HG03520 (cell line): ENCODE measurements around the gene DDX49.
"Not testable (repeated sequence)": the region's sequence is repeated elsewhere in the genome, so short reads cannot be mapped to it uniquely, and the experiment has no call there.

Source experiments
- ATAC-seq: cut with Tn5 transposase; IDR thresholded peaks from one replicate; pipeline ENCODE4 v1.9.1; 2021; ENCODE audit warnings: mild to moderate bottlenecking, moderate library complexity; ENCODE audit not compliant: unreplicated experiment

DDX49 gene

DNA sequence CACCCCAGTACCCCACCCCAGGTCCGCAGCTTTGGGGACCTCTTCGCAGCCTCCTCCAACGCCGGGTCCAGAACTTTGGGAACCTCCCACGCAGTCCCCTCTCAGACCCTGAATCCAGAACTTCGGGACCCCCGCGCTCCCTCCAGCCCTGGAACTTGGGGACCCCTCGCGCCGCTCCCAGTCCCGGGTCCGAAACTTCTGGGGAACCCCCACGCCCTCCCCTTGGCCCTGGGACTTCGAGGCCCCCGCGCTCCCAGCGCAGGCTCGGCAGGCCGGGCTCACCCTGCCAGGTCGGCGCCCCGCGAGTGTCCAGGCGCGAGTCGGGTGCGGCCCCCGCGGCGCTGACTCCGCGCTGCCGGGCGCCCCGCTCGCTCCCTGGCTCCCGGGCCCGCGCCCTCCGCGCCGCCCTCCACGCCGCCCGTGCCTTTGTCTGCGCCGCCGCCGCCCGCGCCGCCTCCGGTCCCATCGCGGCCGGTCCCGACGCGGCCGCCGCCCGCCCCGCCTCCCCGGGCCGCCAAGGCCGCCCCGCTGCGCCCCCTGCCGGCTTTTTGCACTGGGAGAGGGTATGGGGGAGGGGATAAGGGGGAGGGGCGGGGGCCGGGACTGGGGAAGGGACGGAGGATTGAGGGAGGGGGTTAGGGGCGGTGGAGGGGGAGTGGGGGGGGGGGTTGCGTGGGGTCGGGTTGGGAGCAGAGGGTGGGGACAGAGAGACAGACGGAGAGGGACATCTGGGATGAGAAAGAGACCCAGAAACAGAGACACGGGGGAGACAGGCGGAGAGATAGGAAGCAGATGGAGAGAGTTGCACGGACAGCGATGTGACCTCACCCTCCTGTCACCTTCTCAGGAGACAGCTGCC lies 21.5 kb downstream of the DDX49 start, which contains the start of gene HOMER3:
Gene HOMER3, minus strand, starts transcription at position 449 of the 859 bp plus-strand sequence. CDS start 2,235 bp downstream, outside the sequence.
- ATAC-seq: no peak

DNA sequence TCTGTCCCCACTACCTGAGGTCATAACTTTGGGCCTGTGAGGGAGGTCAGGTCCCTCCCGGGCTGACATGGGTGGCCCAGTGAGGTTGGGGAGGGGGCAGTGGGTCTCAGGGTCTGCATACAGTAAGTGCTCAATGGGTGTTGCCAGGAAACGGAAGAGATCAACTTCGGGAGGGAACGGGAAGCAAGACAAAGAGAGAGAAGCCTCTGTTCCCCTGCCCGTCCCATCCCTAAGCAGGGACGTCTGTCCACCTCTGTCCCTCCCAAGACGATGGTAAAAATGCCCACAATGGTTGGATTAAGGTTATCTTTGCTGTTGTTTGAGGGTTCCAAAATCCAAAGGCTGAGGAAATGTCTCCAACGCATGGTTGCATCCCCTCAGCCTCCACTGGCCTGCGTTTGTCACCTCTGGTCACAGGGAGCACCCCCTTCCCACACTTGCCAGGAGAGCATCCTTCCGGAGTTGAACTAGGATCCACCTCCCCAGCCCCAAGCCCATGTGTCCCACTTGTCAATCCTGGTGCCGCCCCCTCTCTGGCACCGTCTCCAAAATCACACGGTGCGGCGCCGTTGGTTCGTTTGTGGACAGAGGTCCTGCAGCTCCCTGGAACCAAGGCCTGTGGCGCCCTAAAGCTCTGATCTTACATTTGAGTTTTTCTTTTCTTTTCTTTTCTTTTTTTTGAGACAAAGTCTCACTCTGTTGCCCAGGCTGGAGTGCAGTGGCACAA lies 22.3 kb downstream of the DDX49 start:
- no peak for ATAC-seq

DNA sequence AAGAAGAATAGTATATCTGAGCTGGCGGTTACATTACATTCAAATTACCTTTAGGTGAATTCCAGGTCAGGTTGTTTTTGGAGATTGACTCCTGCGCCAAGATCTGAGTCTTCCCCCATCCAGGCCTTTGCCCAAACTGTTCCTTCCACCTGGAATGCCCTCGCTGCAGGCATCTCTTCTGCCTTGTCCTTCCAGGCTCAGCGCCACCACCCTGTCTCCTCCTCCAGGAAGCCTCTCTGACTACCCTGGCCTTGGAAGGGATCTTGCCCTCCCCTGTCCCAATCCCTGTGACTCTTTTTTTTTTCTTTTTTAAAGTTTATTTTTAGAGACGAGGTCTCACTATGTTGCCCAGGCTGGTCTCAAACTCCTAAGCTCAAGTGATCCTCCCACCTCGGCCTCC lies 23.2 kb downstream of the DDX49 start:
- ATAC-seq: no peak

DNA sequence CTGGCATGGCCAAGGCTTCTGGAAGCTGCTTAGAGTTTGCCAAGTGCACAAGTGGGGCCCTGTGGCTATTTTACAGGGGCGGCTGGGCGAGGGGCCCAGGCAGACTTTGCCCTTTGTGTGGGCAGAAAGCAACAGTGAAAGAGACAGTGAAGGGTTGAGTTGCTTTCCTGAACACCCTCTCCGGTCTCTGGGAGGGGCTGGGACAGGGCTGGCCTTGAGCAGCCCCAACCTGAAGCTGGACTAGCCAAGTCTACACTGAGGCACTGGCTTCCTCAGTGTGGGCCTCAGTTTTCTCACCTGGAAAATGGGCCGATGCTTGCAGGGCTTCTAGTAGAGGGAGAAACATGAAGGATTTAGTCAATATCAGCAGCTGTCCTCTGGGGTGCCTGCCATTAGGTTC lies 23.9 kb downstream of the DDX49 start:
- ATAC-seq: no peak

DNA sequence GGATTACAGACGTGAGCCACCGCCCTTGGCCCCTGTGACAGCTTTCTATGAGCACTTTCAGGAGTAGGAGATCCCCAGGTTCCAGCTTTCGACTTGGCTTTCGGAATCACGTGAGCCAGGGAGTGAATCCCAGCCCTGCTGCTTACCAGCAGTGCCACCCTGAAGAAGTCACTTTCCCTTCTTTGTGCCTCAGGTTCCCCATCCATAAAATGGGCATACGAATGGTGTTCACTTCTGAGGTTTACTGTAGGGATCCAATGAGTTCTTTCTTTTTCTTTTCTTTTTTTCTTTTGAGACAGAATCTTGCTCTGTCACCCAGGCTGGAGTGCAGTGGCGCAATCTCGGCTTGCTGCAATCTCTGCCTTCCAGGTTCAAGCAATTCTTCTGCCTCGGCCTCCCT lies 25.8 kb downstream of the DDX49 start:
- ATAC-seq: no peak

DNA sequence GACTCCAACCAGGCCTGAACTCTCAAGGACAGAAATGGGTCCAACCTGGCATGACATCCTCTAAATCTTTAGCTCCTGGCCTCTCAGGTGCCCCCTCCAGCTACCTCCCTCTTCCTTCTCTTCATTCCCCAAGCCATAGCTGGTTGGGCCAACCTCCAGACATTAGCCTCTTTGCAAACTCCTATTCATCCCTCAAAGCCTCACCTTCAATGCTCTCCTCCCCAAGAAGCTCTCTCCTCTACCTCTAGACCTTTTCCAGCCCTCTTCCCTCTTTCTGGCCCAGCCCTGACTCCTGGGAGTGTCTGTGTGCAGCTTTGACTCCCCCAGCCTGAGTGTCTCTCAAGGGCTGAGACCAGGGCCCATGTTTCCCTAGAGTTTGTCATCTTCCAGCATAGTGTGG lies 26.8 kb downstream of the DDX49 start:
- ATAC-seq: no peak

DNA sequence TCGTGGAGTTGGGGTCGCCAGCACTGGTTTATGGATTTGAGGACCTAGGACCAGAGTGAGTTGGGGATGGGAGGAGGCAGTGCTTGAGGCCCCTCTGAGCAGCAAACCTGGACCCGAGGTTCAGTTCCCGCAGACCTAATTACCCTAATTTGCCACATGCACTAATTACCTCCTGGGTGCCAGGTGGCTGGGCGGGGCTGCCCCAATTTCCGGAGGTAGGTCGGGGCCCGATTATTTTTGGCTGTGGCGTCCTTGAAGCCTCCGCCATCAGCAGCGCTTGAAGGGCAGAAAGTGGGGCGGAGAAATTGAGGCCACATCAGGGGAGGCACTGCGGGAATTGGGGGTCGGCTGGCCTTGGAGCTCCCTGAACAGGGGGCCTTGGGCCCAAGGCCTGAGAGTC lies 27.4 kb downstream of the DDX49 start:
- ATAC-seq: no peak

DNA sequence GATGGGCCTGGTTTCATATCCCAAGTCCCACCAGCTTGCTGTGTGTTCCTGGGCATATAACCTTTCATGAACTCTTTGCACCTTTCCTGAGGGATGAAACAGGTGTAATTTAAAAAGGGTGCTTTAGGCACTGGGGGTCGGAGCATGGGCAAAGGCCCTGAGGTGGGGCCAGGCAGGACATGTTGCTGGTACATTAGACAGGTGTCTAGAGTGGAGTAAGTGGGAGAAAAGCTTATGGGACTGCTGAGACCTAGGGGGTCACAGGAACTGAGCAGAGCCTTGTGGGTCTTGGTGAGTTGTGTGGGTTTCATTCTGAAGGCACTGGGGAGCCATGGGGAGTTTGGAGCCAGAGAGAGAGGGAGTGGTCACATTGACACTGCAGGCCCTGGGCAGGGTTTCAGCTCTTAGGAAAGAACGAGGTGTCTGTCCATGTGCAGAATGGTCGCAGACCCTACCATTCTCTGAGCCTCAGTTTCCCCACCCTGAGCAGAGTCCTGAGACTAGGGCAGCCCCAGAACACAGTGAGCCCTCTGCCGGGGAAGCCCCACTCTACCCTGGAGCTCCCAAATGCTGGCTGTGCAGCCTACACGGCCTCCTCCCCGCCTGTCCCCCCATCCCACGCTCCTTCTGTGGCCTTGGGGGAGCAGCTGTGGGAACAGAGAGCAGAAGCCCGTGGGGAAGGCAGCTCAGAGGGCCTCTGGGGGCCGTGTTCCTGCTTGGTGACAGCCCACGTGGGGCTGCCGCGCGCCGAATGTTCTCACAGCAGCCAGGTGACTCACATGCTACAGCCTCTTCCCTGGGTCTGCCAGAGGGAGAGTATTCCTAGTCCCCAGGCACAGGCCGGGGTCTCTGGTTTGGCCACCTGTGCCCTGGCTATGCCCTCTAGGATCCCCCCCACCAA lies 28.8 kb downstream of the DDX49 start:
- no peak for ATAC-seq

DNA sequence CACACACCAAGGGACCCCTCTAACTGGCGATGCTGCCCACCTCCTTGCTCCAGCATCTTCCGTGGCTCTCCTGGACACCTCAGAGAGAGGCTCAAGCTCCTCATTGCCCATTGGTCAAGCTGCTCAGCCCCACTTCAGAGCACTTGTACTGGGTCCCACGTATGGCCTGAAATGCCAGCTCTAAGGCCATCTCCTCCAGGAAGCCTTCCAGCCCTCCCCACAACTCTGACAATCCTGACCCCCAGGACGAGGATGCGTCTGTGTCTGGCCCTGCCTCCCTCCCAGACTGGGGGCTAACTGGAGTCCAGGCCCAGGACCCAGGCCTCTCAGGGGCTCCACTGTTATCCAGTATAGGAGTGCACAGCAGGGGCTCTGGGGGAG lies 29.5 kb downstream of the DDX49 start:
- ATAC-seq: no peak

DNA sequence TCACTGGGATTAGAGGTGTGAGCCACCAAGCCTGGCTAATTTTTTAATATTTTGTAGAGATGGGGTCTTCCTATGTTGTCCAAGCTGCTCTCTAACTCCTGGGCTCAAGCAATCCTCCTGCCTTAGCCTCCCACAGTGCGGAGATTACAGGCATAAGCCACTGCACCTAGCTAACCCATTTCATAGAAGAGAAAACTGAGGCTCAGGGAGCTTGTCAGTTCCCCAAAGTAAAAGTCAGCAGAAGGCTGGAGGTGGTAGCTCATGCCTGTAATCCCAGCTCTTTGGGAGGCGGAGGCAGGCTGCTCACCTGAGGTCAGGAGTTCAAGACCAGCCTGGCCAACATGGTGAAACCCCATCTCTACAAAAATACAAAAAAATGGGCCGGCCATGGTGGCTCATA lies 30.3 kb downstream of the DDX49 start:
- ATAC-seq: no peak

DNA sequence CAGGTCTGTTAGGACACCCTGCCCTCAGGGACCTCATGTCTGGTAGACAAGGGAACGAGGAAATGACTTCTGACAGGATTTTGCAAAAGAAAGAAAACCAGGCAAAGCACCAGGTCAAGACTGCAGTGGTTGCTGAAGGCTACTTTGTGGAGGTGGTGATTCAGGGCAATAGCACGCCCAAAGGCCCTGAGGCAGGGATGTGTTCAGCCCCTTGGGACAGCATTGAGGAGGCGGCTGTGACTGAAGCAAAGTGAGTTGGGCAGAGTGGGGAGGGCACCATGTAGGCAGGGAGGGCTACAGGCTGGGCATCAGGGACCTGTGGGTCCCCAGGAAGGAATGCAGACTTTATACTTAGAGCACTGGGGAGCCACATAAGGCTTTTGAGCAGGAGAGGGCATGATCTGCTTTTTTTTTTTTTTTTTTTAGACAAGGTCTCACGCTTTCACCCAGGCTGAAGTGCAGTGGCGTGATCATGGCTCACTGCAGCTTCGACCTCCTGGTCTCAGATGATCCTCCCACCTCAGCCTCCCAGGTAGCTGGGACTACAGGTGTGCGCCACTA lies 32.3 kb downstream of the DDX49 start:
- no peak for ATAC-seq

DNA sequence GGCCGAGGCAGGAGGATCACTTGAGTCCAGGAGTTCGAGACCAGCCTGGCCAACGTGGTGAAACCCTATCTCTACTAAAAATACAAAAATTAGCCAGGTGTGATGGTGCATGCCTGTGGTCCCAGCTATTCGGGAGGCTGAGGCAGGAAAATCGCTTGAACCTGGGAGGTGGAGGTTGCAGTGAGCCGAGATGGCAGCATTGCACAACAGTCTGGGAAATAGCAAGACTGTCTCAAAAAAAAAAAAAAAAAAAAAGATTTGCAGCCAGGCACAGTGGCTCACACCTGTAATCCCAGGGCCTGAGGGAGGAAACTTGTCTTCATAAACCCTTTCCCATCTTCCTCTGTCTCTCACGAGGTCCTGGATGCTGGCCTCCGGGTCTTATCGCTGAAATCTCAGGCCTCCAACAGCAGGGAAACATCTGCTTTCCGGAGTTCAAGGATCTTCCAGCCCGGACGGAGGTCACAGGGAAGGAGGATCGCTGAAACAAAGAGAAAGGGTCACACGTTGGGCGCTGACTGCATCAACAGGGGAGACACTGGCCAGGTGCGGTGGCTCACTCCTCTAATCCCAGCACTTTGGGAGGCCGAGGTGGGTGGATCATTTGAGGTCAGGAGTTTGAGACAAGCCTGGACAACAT lies 33.0 kb downstream of the DDX49 start:
- not testable (repeated sequence) for ATAC-seq

DNA sequence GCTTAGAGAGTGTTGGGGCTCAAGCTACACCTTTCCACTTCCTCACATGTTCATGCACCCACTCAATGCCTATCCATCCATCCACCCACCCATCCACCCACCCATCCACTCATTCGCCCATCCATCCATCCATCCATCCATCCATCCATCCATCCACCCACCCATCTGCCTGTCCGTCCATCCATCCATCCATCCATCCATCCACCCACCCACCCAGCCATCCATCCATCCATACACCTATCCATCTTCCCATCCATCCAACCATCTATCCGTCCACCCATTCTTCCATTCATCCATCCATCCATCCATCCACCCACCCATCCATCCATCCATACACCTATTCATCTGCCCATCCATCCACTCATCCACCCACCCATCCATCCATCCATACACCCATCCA lies 34.6 kb downstream of the DDX49 start:
- no peak for ATAC-seq

DNA sequence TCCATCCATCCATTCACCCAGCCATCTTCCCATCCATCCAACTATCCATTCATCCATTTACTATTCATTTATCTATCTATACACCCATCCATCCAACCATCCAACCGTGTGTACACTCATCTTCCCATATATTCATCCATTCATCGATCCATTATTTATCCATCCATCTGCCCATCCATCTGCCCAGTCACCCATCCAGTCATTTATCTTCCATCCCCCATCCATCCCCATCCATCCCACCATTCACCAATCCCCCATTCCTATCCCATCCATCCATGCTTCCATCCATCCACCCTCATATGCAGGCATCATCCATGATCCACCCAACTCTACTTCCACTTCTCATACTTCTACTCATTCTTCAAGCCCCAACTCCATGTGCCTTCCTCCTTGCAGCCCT lies 35.5 kb downstream of the DDX49 start:
- ATAC-seq: no peak

DNA sequence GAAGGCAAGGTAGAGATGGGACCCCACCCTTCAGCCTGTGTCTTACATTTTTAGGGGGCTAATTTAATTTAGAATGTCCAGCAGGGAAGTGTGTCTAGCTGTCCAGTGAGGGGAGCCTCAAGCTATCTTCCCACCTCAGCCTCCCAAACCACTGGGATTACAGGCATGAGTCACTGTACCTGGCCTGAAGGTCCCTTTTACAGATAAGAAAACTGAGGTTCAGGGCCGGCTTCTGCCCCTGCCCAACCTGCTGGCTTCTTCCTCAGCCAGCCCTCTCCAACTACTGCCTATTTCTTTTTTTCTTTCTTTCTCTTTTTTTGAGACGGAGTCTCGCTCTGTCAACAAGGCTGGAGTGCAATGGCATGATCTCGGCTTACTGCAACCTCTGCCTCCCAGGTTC lies 40.9 kb downstream of the DDX49 start:
- ATAC-seq: no peak

DNA sequence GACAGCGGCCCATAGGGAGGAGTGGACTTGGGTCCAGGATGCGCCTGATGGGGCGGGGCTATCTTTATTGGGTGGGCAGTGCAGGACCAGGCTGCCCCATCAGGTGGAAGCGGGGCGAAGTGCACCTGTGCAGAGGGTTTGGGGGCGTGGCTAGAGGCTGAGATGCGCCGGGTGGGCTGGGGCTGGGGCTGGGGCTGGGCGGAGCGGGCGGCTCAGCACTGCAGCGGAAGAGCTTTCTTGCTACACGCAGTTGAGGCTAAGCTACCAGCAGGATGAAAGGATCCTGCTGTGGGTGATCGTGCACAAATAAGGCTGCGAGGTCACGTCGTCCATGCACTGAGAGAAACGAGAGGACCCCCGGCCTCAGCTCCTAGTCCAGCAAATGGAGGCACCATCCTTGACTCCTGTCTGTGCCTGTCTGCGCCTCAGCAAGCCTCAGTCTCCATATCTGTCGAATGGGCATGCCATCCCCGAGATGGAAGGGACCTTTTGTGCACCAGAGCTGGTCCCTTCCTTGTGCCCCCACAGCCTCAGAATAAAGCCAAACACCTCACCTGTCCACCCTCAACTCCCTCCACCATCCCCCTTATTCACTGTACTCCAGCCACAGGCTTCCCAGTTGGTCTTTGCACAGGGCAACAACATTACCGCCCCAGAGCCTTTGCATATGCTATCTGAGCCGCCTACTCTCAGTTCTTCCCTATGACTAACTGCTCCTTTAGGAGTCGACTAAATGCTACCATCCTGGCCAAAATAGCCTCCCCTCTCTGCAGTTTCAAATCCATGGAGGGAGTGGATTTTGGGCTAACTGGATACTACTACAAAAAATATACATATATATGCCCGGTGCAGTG lies 42.5 kb downstream of the DDX49 start:
- no peak for ATAC-seq

DNA sequence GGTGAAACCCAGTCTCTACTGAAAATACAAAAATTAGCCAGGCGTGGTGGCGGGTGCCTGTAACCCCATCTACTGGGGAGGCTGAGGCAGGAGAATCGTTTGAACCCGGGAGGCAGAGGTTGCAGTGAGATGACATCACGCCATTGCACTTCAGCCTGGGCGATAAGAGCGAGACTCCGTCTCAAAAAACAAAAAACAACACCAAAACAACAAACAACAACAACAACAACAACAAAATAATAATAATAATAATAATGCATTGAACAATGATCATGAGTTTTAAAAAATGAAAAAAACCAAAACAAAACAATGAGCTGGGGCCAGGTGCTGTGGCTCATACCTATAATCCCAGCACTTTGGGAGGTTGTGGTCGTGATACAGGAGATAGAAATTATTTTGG lies 44.6 kb downstream of the DDX49 start:
- no peak for ATAC-seq

DNA sequence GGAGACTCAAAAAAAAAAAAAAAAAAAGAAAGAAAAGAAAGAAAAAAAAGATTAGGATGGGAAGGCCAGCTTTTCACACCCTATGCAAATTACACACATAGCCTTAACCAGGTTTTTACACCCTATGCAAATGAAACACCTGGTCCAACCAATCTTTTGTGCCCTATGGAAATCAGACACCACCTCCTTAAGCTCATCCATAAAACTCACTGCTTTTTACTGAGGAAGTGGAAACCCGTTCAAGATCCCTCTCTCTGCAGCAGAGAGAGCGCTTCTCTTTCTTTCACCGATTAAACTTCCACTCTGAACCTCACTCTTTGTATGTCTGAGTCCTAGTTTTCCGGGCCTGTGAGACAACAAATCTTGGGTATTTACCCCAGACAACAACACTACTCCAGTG lies 46.8 kb downstream of the DDX49 start:
- ATAC-seq: no peak

DNA sequence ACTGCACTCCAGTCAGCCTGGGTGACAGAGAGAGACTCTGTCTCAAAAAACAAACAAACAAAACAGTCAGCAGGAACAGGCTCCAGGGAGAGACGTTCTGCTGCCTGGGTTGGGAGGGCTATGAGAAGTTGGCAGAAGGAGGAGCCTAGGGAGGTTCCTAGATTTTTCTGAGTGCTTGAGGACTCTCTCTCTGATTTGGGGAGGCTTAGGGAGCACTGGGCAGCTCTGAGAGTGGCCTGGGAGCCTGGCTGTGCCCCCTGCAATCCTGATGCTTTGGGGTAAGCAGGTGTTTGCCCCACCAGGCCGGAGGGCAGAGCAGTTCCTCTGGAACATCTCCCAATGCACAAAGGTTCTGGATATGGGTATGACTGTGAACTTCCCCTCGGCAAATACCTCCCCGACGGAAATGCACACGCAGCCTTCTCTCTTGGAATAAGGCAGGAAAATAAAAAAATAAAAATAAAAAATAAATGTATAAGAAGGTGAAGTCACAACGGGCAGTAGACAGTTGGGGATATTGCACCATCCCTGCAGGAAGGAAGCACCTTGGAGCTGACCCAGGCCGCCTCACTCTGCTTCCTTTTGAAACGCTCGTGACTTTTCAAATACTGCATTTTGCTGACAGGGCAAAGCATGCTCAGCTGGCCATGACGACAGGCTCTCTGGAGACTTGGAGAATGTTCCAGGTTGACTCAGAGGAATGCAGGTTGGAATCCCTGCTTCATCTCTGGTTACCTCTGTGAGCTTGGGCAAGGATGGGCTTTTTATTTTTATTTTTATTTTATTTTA lies 48.0 kb downstream of the DDX49 start:
- no peak for ATAC-seq
